MCF 10A (cell line): Measurements from ENCODE around the gene MCF2. TPM values are rescaled to one million over a fixed set of nuclear protein-coding genes. Genes with fewer than 3 reads are reported as not detected.

Experiments
- BruUV-seq: library from RNA; stranded (reverse); fragments of 400-500 nt; replicated peaks from 2 replicates; lab custom pipeline; 2021; lab: Mats Ljungman, UMichigan
- CTCF ChIA-PET: fragments of 300-600 bp; sonication (Branson Sonifier 250); formaldehyde crosslinking; extraction: SDS; loops from one replicate; lab custom pipeline; 2021; ENCODE audit warnings: antibody characterized with exemption, inconsistent platforms; lab: Yijun Ruan, JAX
- POLR2A ChIA-PET: fragments of 300-600, 350-650 bp; sonication (Branson Sonifier 250); formaldehyde crosslinking; extraction: SDS; loops from one replicate; lab custom pipeline; 2020; ENCODE audit warnings: antibody characterized with exemption, inconsistent platforms; lab: Yijun Ruan, JAX
- DNase-seq: peaks from one replicate; pipeline ENCODE4 v3.0.0-alpha.2; 2018; ENCODE audit not compliant: unreplicated experiment
- H3K27ac Mint-ChIP-seq: one replicate; pipeline ENCODE4 v1.8.0; 2022; ENCODE audit warnings: mild to moderate bottlenecking, low read depth, mixed read lengths; ENCODE audit not compliant: unreplicated experiment
- H3K27me3 Mint-ChIP-seq: one replicate; pipeline ENCODE4 v1.8.0; 2022; ENCODE audit warnings: mixed read lengths; ENCODE audit not compliant: insufficient read depth, unreplicated experiment
- H3K36me3 Mint-ChIP-seq: one replicate; pipeline ENCODE4 v1.8.0; 2022; ENCODE audit warnings: mild to moderate bottlenecking, moderate library complexity, mixed read lengths; ENCODE audit not compliant: insufficient read depth, unreplicated experiment
- H3K4me1 Mint-ChIP-seq: one replicate; pipeline ENCODE4 v1.8.0; 2022; ENCODE audit warnings: mixed read lengths; ENCODE audit not compliant: insufficient read depth, unreplicated experiment
- H3K4me3 Mint-ChIP-seq: one replicate; pipeline ENCODE4 v1.8.0; 2022; ENCODE audit warnings: mild to moderate bottlenecking, moderate library complexity, mixed read lengths; ENCODE audit not compliant: unreplicated experiment
- H3K9me3 Mint-ChIP-seq: one replicate; pipeline ENCODE4 v1.8.0; 2022; ENCODE audit warnings: mixed read lengths; ENCODE audit not compliant: unreplicated experiment
- CTCF ChIP-seq: fragments of 200-600 bp; IDR thresholded peaks from one replicate; pipeline ENCODE4 v1.8.0; 2022; ENCODE audit warnings: antibody characterized with exemption, mild to moderate bottlenecking; ENCODE audit not compliant: unreplicated experiment
- intact Hi-C: fragments of 100-400 bp; cut with micrococcal nuclease; formaldehyde crosslinking; loops from 2 replicates; pipeline ENCODE4 v1.14.1; 2022
- total RNA-seq: library from RNA; stranded (reverse); gene quantifications from 2 replicates; pipeline ENCODE4 v1.2.3, GENCODE V29; 2022

MCF2 gene
- total RNA-seq, 1 experiment from 2014 or later: 2.1 TPM

GRCh38 chrX:139543920-139544319 is 164.0 kb downstream of the MCF2 start:
- no peak for TF ChIP-seq CTCF
- ChIA-PET CTCF (interaction anchor here (1.7 kb wide), 1 partner anchor 14 kb away, joined by 6 read pairs; no protein-coding TSS in a partner anchor), POLR2A (no interaction called here)
- no peaks in the 10 kb centered on the region for H3K9me3 Mint-ChIP-seq
- H3K4me1 Mint-ChIP-seq: no peaks in the 10 kb centered on the region
- intact Hi-C loops: no loop called here
- no peak for DNase-seq
- H3K27me3 Mint-ChIP-seq: no peaks in the 10 kb centered on the region
- H3K36me3 Mint-ChIP-seq: no peaks in the 10 kb centered on the region
- H3K4me3 Mint-ChIP-seq: no peak overlapping the region
- BruUV-seq: no TSS peak
- no peak overlapping the region for H3K27ac Mint-ChIP-seq

GRCh38 chrX:139542652-139543051 is 165.3 kb downstream of the MCF2 start:
- Mint-ChIP-seq H3K9me3 (no peaks in the 10 kb centered on the region), H3K27me3 (no peaks in the 10 kb centered on the region), H3K4me1 (no peaks in the 10 kb centered on the region), H3K27ac (no peak overlapping the region), H3K4me3 (no peak overlapping the region), H3K36me3 (no peaks in the 10 kb centered on the region)
- intact Hi-C loops: no loop called here
- ChIA-PET CTCF (no interaction called here), POLR2A (interaction anchor here (0.7 kb wide), 2 partner anchors 21 to 34 kb away, joined by 3 read pairs; no protein-coding TSS in a partner anchor)
- TF ChIP-seq CTCF: no peak
- BruUV-seq: no TSS peak
- DNase-seq: no peak

- no peaks in the 10 kb centered on the region for H3K9me3 Mint-ChIP-seq
- no peaks in the 10 kb centered on the region for H3K27me3 Mint-ChIP-seq
- H3K27ac Mint-ChIP-seq: no peak overlapping the region
- POLR2A ChIA-PET: no interaction called here
- no peak for TF ChIP-seq CTCF
- DNase-seq: no peak
- BruUV-seq: no TSS peak
- H3K4me3 Mint-ChIP-seq: no peak overlapping the region
- intact Hi-C loops: no loop called here
- H3K4me1 Mint-ChIP-seq: no peaks in the 10 kb centered on the region
- no peaks in the 10 kb centered on the region for H3K36me3 Mint-ChIP-seq
- CTCF ChIA-PET: no interaction called here
These were observed 168.8 kb downstream of the MCF2 start for GRCh38 chrX:139538907-139539790.

GRCh38 chrX:139533444-139533843 is 174.5 kb downstream of the MCF2 start:
- intact Hi-C loops: no loop called here
- Mint-ChIP-seq H3K4me3 (no peak overlapping the region), H3K27me3 (no peaks in the 10 kb centered on the region), H3K4me1 (no peaks in the 10 kb centered on the region), H3K9me3 (no peaks in the 10 kb centered on the region), H3K27ac (no peak overlapping the region), H3K36me3 (no peaks in the 10 kb centered on the region)
- DNase-seq: no peak
- TF ChIP-seq CTCF: no peak
- POLR2A ChIA-PET: no interaction called here
- no TSS peak for BruUV-seq
- CTCF ChIA-PET: no interaction called here
